Measurements from ENCODE around the gene PACRG. TPM values are rescaled to one million over a fixed set of nuclear protein-coding genes. Genes with fewer than 3 reads are reported as not detected.

The PACRG gene
- total RNA-seq, 1 donor from 2014 or later = 1.2 TPM

DNA sequence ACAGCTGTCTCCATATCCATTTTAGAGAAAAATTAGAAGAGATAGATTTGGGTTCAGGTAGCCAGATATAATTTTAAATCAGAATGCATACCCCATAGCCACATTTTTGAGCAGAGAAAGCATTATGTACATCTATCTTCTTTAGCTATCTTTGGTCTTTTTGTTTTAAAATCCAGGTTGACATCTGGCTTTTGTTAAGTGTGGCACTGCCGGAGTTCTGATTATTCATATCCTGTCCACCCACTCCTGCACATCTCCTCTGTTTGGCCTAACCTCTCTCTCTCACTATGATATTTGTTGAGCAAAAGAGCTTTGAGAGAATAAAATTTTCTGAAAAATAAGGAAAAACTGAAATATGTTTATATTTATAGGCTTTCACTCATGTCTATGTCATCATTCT lies 189.7 kb downstream of the PACRG start:
- Mint-ChIP-seq H3K27ac (ENCODE audit: unreplicated experiment) (no peak overlapping the region), H3K27me3 (ENCODE audit: unreplicated experiment) (no peaks in the 10 kb centered on the region), H3K9me3 (ENCODE audit: unreplicated experiment) (peaks cover 15% of the 10 kb centered on the region), H3K4me1 (ENCODE audit: unreplicated experiment) (peaks cover 10% of the 10 kb centered on the region), H3K36me3 (ENCODE audit: unreplicated experiment) (no peaks in the 10 kb centered on the region), H3K4me3 (ENCODE audit: unreplicated experiment) (no peak overlapping the region)
- TF ChIP-seq, protein P1, sequence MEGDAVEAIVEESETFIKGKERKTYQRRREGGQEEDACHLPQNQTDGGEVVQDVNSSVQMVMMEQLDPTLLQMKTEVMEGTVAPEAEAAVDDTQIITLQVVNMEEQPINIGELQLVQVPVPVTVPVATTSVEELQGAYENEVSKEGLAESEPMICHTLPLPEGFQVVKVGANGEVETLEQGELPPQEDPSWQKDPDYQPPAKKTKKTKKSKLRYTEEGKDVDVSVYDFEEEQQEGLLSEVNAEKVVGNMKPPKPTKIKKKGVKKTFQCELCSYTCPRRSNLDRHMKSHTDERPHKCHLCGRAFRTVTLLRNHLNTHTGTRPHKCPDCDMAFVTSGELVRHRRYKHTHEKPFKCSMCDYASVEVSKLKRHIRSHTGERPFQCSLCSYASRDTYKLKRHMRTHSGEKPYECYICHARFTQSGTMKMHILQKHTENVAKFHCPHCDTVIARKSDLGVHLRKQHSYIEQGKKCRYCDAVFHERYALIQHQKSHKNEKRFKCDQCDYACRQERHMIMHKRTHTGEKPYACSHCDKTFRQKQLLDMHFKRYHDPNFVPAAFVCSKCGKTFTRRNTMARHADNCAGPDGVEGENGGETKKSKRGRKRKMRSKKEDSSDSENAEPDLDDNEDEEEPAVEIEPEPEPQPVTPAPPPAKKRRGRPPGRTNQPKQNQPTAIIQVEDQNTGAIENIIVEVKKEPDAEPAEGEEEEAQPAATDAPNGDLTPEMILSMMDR (IDR thresholded peaks at IDR 0.05) = no peak
- no peak for DNase-seq (ENCODE audit: extremely low spot score, unreplicated experiment)

- H3K36me3 Mint-ChIP-seq (ENCODE audit: unreplicated experiment) = no peaks in the 10 kb centered on the region
- H3K27me3 Mint-ChIP-seq (ENCODE audit: unreplicated experiment) = no peaks in the 10 kb centered on the region
- H3K27ac Mint-ChIP-seq (ENCODE audit: unreplicated experiment) = no peak overlapping the region
- no peak overlapping the region for H3K4me3 Mint-ChIP-seq (ENCODE audit: unreplicated experiment)
- DNase-seq (ENCODE audit: extremely low spot score, unreplicated experiment) = no peak
- peaks cover 29% of the 10 kb centered on the region for H3K9me3 Mint-ChIP-seq (ENCODE audit: unreplicated experiment)
- peaks cover 10% of the 10 kb centered on the region for H3K4me1 Mint-ChIP-seq (ENCODE audit: unreplicated experiment)
- TF ChIP-seq, protein P1 (IDR thresholded peaks at IDR 0.05) = no peak
Observed at GRCh38 chr6:162921062-162921461, 193.3 kb downstream of the PACRG start.

GRCh38 chr6:162921510-162922040 lies 193.8 kb downstream of the PACRG start:
- Mint-ChIP-seq H3K4me3 (ENCODE audit: unreplicated experiment) (no peak overlapping the region), H3K36me3 (ENCODE audit: unreplicated experiment) (no peaks in the 10 kb centered on the region), H3K27me3 (ENCODE audit: unreplicated experiment) (no peaks in the 10 kb centered on the region), H3K27ac (ENCODE audit: unreplicated experiment) (no peak overlapping the region), H3K9me3 (ENCODE audit: unreplicated experiment) (peaks cover 25% of the 10 kb centered on the region), H3K4me1 (ENCODE audit: unreplicated experiment) (peaks cover 10% of the 10 kb centered on the region)
- DNase-seq (ENCODE audit: extremely low spot score, unreplicated experiment) = no peak
- TF ChIP-seq, protein P1 (IDR thresholded peaks at IDR 0.05) = no peak

DNA sequence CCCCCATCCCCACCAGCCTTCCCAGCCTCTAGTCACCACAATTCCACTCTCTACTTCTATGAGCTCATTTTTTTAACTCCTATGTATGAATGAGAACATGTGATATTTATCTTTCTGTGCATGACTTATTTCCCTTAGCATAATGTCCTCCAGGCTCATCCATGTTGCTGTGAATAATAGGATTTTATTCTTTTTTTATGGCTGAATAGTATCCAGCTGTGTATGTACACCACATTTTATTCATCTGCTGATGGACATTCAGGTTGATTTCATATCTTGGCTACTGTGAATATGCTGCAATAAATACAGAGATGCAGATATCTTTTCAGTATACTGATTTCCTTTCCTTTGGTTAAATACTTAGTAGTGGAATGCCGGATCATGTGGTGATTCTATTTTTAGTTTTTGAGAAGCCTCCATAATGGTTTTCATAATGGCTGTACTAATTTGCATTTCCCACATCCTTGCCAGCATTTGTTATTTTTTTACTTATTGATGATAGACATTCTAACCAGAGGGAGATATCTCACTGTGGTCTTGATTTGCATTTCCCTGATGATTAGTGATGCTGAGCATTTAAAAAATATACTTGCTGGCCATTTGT lies 194.9 kb downstream of the PACRG start:
- Mint-ChIP-seq H3K4me1 (ENCODE audit: unreplicated experiment) (peaks cover 4% of the 10 kb centered on the region), H3K36me3 (ENCODE audit: unreplicated experiment) (no peaks in the 10 kb centered on the region), H3K9me3 (ENCODE audit: unreplicated experiment) (peaks cover 20% of the 10 kb centered on the region), H3K27ac (ENCODE audit: unreplicated experiment) (no peak overlapping the region), H3K4me3 (ENCODE audit: unreplicated experiment) (no peak overlapping the region), H3K27me3 (ENCODE audit: unreplicated experiment) (no peaks in the 10 kb centered on the region)
- no peak for DNase-seq (ENCODE audit: extremely low spot score, unreplicated experiment)
- TF ChIP-seq, protein P1 (IDR thresholded peaks at IDR 0.05) = no peak

DNA sequence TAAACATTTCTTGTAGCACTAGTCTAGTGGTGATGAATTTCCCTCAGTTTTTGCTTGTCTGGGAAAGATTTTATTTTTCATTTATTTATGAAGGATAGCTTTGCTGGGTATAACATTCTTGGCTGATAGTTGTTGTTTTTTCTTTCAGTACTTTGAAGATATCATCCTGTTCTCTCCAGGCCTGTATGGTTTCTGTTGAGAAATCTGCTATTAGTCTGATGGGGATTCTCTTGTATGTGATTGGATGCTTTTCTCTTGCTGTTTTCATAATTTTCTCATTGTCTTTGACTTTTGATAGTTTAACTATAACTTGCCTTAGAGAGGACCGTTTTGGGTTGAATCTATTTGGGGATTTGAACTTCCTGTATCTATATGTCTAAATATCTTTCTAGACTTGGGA lies 207.1 kb downstream of the PACRG start:
- H3K9me3 Mint-ChIP-seq (ENCODE audit: unreplicated experiment) = peaks cover 16% of the 10 kb centered on the region

More for the DNA sequence above, 207.1 kb downstream of the PACRG start:
- no peaks in the 10 kb centered on the region for H3K4me1 Mint-ChIP-seq (ENCODE audit: unreplicated experiment)
- DNase-seq (ENCODE audit: extremely low spot score, unreplicated experiment) = no peak
- H3K27ac Mint-ChIP-seq (ENCODE audit: unreplicated experiment) = no peak overlapping the region
- no peak overlapping the region for H3K4me3 Mint-ChIP-seq (ENCODE audit: unreplicated experiment)
- peaks cover 14% of the 10 kb centered on the region for H3K36me3 Mint-ChIP-seq (ENCODE audit: unreplicated experiment)
- no peaks in the 10 kb centered on the region for H3K27me3 Mint-ChIP-seq (ENCODE audit: unreplicated experiment)
- TF ChIP-seq, protein P1 (IDR thresholded peaks at IDR 0.05) = no peak

Measured in osteocyte (in vitro differentiated cells).